ENCODE measurements around the gene SEMA4D.
A peak's percentile ranks its signal among the peaks of the same experiment; 100 is the strongest.

SEMA4D gene

GRCh38 chr9:89502038-89502601 is 4.2 kb upstream of the SEMA4D start:
- DNase-seq (ENCODE audit: low spot score): no peak

GRCh38 chr9:89501311-89501898 is 3.5 kb upstream of the SEMA4D start:
- no peak for DNase-seq (ENCODE audit: low spot score)

GRCh38 chr9:89500008-89500407 is 2.1 kb upstream of the SEMA4D start:
- no peak for DNase-seq (ENCODE audit: low spot score)

GRCh38 chr9:89498852-89499480 is 1.1 kb upstream of the SEMA4D start:
- no peak for DNase-seq (ENCODE audit: low spot score)

GRCh38 chr9:89497257-89497963 is 503 bp downstream of the SEMA4D start:
- no peak for DNase-seq (ENCODE audit: low spot score)

GRCh38 chr9:89496645-89497256 is 1.2 kb downstream of the SEMA4D start:
- DNase-seq (ENCODE audit: low spot score): peak; percentile 17

GRCh38 chr9:89495824-89496560 is 1.9 kb downstream of the SEMA4D start:
- no peak for DNase-seq (ENCODE audit: low spot score)

GRCh38 chr9:89494199-89494598 is 3.7 kb downstream of the SEMA4D start:
- DNase-seq (ENCODE audit: low spot score): no peak

GRCh38 chr9:89493671-89494070 is 4.2 kb downstream of the SEMA4D start:
- DNase-seq (ENCODE audit: low spot score): no peak

- no peak for DNase-seq (ENCODE audit: low spot score)
Measured at GRCh38 chr9:89493181-89493580, 4.7 kb downstream of the SEMA4D start.

GRCh38 chr9:89492586-89492985 is 5.3 kb downstream of the SEMA4D start:
- DNase-seq (ENCODE audit: low spot score): no peak

- DNase-seq (ENCODE audit: low spot score): no peak
Measured at GRCh38 chr9:89491694-89492093, 6.2 kb downstream of the SEMA4D start.

GRCh38 chr9:89489548-89490530 is 8.1 kb downstream of the SEMA4D start:
- no peak for DNase-seq (ENCODE audit: low spot score)

GRCh38 chr9:89488936-89489335 is 9.0 kb downstream of the SEMA4D start:
- DNase-seq (ENCODE audit: low spot score): no peak

- peak; percentile 28 for DNase-seq (ENCODE audit: low spot score)
Measured at GRCh38 chr9:89488131-89488530, 9.8 kb downstream of the SEMA4D start.

GRCh38 chr9:89486681-89487080 is 11.2 kb downstream of the SEMA4D start:
- DNase-seq (ENCODE audit: low spot score): no peak

- peak; percentile 91 for DNase-seq (ENCODE audit: low spot score)
Measured at GRCh38 chr9:89484475-89485404, 13.2 kb downstream of the SEMA4D start.

- no peak for DNase-seq (ENCODE audit: low spot score)
Measured at GRCh38 chr9:89483592-89484474, 14.1 kb downstream of the SEMA4D start.

Measured in kidney tubule cell (primary cell).